ENCODE results near the gene CATSPERZ.

Gene CATSPERZ

GRCh38 chr11:64299847-64300648 is at the start of gene CATSPERZ:
TSS of gene CATSPERZ (plus strand) at chr11:64300358. CDS start at chr11:64300411, 53 bp downstream.
- Histone ChIP-seq H3F3A (ENCODE audit: low read depth) (0 out of 2 replicates have a peak, but pooled peaks cover 3% of the 10 kb centered on the region), H3K4me3 (ENCODE audit: low read length, poor library complexity, severe bottlenecking) (peak within 1 kb of the TSS; percentile 59), H3K79me2 (ENCODE audit: insufficient read depth, low read length) (no peaks in the 10 kb centered on the region), H3K9me2 (replicated peaks; ENCODE audit: low read depth, low read length) (no peaks in the 10 kb centered on the region), H2AFZ (ENCODE audit: low read length) (peak within 1 kb of the TSS; percentile 58), H4K20me1 (ENCODE audit: insufficient read depth, low read length, poor library complexity, severe bottlenecking) (no peaks in the 10 kb centered on the region), H3K4me1 (ENCODE audit: insufficient read depth, low read length, poor library complexity, severe bottlenecking) (peaks cover 12% of the 10 kb centered on the region), H3K9me3 (ENCODE audit: insufficient read depth, low read depth, low read length) (no peaks in the 10 kb centered on the region), H3K27me3 (ENCODE audit: insufficient read depth, low read length, poor library complexity, severe bottlenecking) (peaks cover 5% of the 10 kb centered on the region), H3K9ac (ENCODE audit: low read depth, low read length, poor library complexity, severe bottlenecking) (no peak within 1 kb of the TSS), H3K4me2 (ENCODE audit: low read depth, low read length, poor library complexity, severe bottlenecking) (peak within 1 kb of the TSS; percentile 68), H3K36me3 (ENCODE audit: insufficient read depth, low read length) (no peaks in the 10 kb centered on the region)
- no peak for TF ChIP-seq EZH2phosphoT487 (IDR thresholded peaks at IDR 0.05; ENCODE audit: borderline replicate concordance)
- TF ChIP-seq, protein P1, sequence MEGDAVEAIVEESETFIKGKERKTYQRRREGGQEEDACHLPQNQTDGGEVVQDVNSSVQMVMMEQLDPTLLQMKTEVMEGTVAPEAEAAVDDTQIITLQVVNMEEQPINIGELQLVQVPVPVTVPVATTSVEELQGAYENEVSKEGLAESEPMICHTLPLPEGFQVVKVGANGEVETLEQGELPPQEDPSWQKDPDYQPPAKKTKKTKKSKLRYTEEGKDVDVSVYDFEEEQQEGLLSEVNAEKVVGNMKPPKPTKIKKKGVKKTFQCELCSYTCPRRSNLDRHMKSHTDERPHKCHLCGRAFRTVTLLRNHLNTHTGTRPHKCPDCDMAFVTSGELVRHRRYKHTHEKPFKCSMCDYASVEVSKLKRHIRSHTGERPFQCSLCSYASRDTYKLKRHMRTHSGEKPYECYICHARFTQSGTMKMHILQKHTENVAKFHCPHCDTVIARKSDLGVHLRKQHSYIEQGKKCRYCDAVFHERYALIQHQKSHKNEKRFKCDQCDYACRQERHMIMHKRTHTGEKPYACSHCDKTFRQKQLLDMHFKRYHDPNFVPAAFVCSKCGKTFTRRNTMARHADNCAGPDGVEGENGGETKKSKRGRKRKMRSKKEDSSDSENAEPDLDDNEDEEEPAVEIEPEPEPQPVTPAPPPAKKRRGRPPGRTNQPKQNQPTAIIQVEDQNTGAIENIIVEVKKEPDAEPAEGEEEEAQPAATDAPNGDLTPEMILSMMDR (conservative IDR thresholded peaks at IDR 0.05; ENCODE audit: low read length): no peak

- Histone ChIP-seq H4K20me1 (ENCODE audit: insufficient read depth, low read length, poor library complexity, severe bottlenecking) (peaks cover 6% of the 10 kb centered on the region), H3F3A (ENCODE audit: low read depth) (peaks cover 3% of the 10 kb centered on the region; the same call in 1 of the 2 replicates)
These were observed 49.6 kb upstream of the CATSPERZ start for GRCh38 chr11:64250415-64251015.

DNA sequence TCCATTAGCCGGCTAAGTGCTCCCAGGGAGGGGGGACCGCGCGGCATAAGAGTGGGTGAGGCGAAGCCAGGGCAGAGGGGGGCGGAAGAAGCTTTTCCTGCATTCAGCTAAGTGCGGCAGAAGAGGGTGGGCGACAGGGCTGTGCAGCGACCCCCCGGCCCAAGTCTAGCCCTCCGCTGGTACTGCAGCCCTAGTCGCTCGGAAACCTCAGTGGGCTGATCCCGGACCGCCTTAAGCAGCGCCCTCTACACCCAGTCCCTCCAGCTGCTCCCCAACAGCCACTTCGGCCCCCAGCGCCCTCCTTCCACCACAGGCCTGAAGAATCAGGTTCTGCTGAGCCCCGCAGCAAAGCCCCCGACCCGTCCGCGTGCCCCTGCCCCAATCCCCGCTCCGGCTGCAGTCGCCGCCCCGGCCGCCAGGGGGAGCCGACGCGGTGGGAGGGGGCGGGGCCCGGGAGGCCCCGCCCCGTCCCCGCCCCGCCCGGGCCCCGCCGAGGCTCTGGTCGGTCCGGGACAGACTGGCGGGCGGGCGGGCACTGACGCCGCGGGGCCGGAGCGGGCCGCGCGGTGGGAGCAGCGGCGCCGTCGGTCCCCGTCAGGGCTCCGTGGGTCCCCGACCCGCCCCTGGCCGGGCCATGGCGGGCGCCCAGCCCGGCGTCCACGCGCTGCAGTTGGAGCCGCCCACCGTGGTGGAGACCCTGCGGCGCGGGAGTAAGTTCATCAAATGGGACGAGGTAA is 49.0 kb upstream of the CATSPERZ start, which contains the start of gene PLCB3:
Gene PLCB3, plus strand, starts transcription at position 515 of the 737 bp plus-strand sequence. Its CDS starts 120 bp downstream, at position 635.
- Histone ChIP-seq H3K9ac (ENCODE audit: low read depth, low read length, poor library complexity, severe bottlenecking) (peak within 1 kb of the TSS; percentile 68), H3K27me3 (ENCODE audit: insufficient read depth, low read length, poor library complexity, severe bottlenecking) (no peaks in the 10 kb centered on the region), H3K79me2 (ENCODE audit: insufficient read depth, low read length) (peaks cover 7% of the 10 kb centered on the region), H3K36me3 (ENCODE audit: insufficient read depth, low read length) (no peaks in the 10 kb centered on the region), H4K20me1 (ENCODE audit: insufficient read depth, low read length, poor library complexity, severe bottlenecking) (no peaks in the 10 kb centered on the region), H3K4me1 (ENCODE audit: insufficient read depth, low read length, poor library complexity, severe bottlenecking) (peaks cover 30% of the 10 kb centered on the region), H3K9me2 (replicated peaks; ENCODE audit: low read depth, low read length) (no peaks in the 10 kb centered on the region), H3F3A (ENCODE audit: low read depth) (peaks cover 3% of the 10 kb centered on the region; the same call in 1 of the 2 replicates), H3K9me3 (ENCODE audit: insufficient read depth, low read depth, low read length) (no peaks in the 10 kb centered on the region), H2AFZ (ENCODE audit: low read length) (peak within 1 kb of the TSS; percentile 99), H3K4me2 (ENCODE audit: low read depth, low read length, poor library complexity, severe bottlenecking) (peak within 1 kb of the TSS; percentile 89), H3K4me3 (ENCODE audit: low read length, poor library complexity, severe bottlenecking) (peak within 1 kb of the TSS; percentile 84)
- TF ChIP-seq, protein P1 (conservative IDR thresholded peaks at IDR 0.05; ENCODE audit: low read length): peak; percentile 64
- TF ChIP-seq EZH2phosphoT487 (IDR thresholded peaks at IDR 0.05; ENCODE audit: borderline replicate concordance): no peak

More at GRCh38 chr11:64250415-64251015, 49.6 kb upstream of the CATSPERZ start:
- peaks cover 14% of the 10 kb centered on the region for H3K79me2 ChIP-seq (ENCODE audit: insufficient read depth, low read length)
- no peaks in the 10 kb centered on the region for H3K9me2 ChIP-seq (replicated peaks; ENCODE audit: low read depth, low read length)
- no peaks in the 10 kb centered on the region for H3K9me3 ChIP-seq (ENCODE audit: insufficient read depth, low read depth, low read length)
- H3K36me3 ChIP-seq (ENCODE audit: insufficient read depth, low read length): no peaks in the 10 kb centered on the region
- H3K9ac ChIP-seq (ENCODE audit: low read depth, low read length, poor library complexity, severe bottlenecking): peak overlapping the region; percentile 67
- peaks cover 30% of the 10 kb centered on the region for H3K4me1 ChIP-seq (ENCODE audit: insufficient read depth, low read length, poor library complexity, severe bottlenecking)
- peak overlapping the region; percentile 84 for H3K4me3 ChIP-seq (ENCODE audit: low read length, poor library complexity, severe bottlenecking)
- H3K4me2 ChIP-seq (ENCODE audit: low read depth, low read length, poor library complexity, severe bottlenecking): peak overlapping the region; percentile 89
- no peaks in the 10 kb centered on the region for H3K27me3 ChIP-seq (ENCODE audit: insufficient read depth, low read length, poor library complexity, severe bottlenecking)
- TF ChIP-seq, protein P1 (conservative IDR thresholded peaks at IDR 0.05; ENCODE audit: low read length): no peak
- TF ChIP-seq EZH2phosphoT487 (IDR thresholded peaks at IDR 0.05; ENCODE audit: borderline replicate concordance): no peak
- peak overlapping the region; percentile 99 for H2AFZ ChIP-seq (ENCODE audit: low read length)
